Measurements from ENCODE around the gene ORC5. TPM values are rescaled to one million over a fixed set of nuclear protein-coding genes. Genes with fewer than 3 reads are reported as not detected.
"Not testable (repeated sequence)": the region's sequence is repeated elsewhere in the genome, so short reads cannot be mapped to it uniquely, and the experiment has no call there.

Gene ORC5
- total and polyA plus RNA-seq, 2 of the 13 experiments (the other 11 are each of a cell fraction or from before 2014, with no cell fraction given) = 4.8 to 18.8 TPM

DNA sequence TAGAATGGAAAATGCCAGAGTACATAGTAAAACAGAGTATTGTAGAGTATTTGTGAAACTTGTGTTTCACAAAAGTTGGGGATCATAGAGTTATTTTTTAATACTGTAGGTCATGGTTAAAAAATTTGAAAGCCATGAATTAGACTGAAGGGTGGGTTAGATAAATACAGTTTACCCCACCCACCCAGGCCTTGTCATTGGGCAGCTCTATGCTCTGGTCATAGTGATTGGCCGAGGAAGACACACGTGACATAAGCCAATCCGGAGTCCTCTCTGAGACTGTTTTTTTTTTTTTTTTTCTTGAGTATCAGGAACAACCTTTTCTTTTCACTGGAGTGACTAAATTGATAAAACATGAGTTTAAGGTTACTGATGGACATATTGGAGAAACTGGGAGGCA lies 33.3 kb upstream of the ORC5 start (continued):
- TF ChIP-seq, protein P1, sequence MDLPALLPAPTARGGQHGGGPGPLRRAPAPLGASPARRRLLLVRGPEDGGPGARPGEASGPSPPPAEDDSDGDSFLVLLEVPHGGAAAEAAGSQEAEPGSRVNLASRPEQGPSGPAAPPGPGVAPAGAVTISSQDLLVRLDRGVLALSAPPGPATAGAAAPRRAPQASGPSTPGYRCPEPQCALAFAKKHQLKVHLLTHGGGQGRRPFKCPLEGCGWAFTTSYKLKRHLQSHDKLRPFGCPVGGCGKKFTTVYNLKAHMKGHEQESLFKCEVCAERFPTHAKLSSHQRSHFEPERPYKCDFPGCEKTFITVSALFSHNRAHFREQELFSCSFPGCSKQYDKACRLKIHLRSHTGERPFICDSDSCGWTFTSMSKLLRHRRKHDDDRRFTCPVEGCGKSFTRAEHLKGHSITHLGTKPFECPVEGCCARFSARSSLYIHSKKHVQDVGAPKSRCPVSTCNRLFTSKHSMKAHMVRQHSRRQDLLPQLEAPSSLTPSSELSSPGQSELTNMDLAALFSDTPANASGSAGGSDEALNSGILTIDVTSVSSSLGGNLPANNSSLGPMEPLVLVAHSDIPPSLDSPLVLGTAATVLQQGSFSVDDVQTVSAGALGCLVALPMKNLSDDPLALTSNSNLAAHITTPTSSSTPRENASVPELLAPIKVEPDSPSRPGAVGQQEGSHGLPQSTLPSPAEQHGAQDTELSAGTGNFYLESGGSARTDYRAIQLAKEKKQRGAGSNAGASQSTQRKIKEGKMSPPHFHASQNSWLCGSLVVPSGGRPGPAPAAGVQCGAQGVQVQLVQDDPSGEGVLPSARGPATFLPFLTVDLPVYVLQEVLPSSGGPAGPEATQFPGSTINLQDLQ (CRISPR knock-in tag; IDR thresholded peaks at IDR 0.05) = no peak
- TF ChIP-seq NFIC (IDR thresholded peaks at IDR 0.05; ENCODE audit: low read length) (no peak), KAT7 (CRISPR knock-in tag; IDR thresholded peaks at IDR 0.05; ENCODE audit: borderline replicate concordance) (no peak)
- TF ChIP-seq, protein P2, sequence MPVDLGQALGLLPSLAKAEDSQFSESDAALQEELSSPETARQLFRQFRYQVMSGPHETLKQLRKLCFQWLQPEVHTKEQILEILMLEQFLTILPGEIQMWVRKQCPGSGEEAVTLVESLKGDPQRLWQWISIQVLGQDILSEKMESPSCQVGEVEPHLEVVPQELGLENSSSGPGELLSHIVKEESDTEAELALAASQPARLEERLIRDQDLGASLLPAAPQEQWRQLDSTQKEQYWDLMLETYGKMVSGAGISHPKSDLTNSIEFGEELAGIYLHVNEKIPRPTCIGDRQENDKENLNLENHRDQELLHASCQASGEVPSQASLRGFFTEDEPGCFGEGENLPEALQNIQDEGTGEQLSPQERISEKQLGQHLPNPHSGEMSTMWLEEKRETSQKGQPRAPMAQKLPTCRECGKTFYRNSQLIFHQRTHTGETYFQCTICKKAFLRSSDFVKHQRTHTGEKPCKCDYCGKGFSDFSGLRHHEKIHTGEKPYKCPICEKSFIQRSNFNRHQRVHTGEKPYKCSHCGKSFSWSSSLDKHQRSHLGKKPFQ (CRISPR knock-in tag; IDR thresholded peaks at IDR 0.05; ENCODE audit: insufficient replicate concordance) = no peak

DNA sequence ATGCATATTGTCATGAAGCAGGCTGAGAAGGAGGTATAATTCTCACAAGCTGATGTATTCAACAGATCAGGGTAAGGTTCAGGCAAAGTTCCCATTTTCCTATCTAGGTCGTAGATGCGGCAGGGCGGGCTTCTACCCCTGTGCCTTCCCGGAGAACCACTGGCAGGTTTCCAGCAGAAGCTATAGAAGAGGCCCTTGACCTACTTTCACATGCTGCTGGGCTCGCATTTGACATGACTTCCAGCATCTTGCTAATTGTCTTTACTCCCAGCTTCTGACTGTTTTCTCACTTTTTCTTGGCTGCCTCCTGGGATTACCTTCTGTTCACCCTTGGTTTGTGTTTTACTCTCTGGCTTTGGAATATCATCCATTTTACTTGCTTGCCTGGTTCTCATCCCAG lies 32.6 kb upstream of the ORC5 start:
- POLR2A ChIA-PET = no interaction called here

DNA sequence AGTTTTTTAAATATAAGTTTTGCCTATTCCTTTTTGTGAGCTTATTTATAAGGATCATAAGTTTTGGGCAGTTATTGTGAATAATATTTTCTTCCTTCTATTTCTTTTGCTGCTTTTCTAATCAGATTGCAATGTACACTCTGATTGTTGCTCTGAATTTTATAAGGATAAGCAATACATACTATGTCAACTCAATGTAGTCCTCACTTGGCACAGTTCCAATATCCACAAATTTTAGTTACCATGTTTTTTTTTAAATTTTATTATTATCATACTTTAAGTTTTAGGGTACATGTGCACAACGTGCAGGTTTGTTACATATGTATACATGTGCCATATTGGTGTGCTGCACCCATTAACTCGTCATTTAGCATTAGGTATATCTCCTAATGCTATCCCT lies 27.2 kb upstream of the ORC5 start:
- ATAC-seq; H3K79me2 ChIP-seq (ENCODE audit: insufficient read depth, low read length); H2AFZ ChIP-seq (ENCODE audit: low read length); CTCF ChIA-PET (ENCODE audit: low intra/inter-chr PET ratio, low total read pairs); DNase-seq (ENCODE audit: low spot score); POLR2A ChIA-PET; FAIRE-seq; H3K9me3 ChIP-seq (ENCODE audit: low read length); H3K4me2 ChIP-seq (ENCODE audit: low read depth, low read length); H3K36me3 ChIP-seq (replicated peaks in 1 of 2; ENCODE audit: control insufficient read depth in 1 of 2, insufficient read depth in 2 of 2, low read length in 2 of 2); H3K27ac ChIP-seq (ENCODE audit: extremely low read length, insufficient read depth, low read length); H3K9ac ChIP-seq (ENCODE audit: insufficient read depth, low read depth, low read length); H4K20me1 ChIP-seq (ENCODE audit: insufficient read depth, low read length); H3K27me3 ChIP-seq (ENCODE audit: control insufficient read depth in 1 of 2, insufficient read depth in 2 of 2, low read length in 2 of 2); H3K4me3 ChIP-seq (replicated peaks in 1 of 3; ENCODE audit: insufficient read depth in 1 of 3, low read depth in 2 of 3, low read length in 3 of 3); H3K4me1 ChIP-seq (ENCODE audit: insufficient read depth, low read length); BruUV-seq (replicated peaks): not testable (repeated sequence)
- 2% methylated on average over 2 of the region's 2 CpGs for WGBS (ENCODE audit: low lambda C conversion rate)
- in situ Hi-C loops (cut with HindIII; ENCODE audit: extremely low pct_ligation_motif_present, low pct_unique_long_range_greater_than_20kb) (loop anchor here (10.0 kb wide), 1 partner anchor 610 kb away; no protein-coding TSS in a partner anchor), intact Hi-C loops (cut with micrococcal nuclease; ENCODE audit: unreplicated experiment) (loop anchor here (5.0 kb wide), 1 partner anchor 682 kb away; no protein-coding TSS in a partner anchor)

More for the DNA sequence above, 32.6 kb upstream of the ORC5 start:
- Histone ChIP-seq H3K27me3 (ENCODE audit: control insufficient read depth in 1 of 2, insufficient read depth in 2 of 2, low read length in 2 of 2) (peaks cover 0 to 9% of the 10 kb centered on the region in 2 experiments; a peak in 2 of 5 replicates), H3K4me1 (ENCODE audit: insufficient read depth, low read length) (no peaks in the 10 kb centered on the region), H4K20me1 (ENCODE audit: insufficient read depth, low read length) (no peaks in the 10 kb centered on the region), H3K36me3 (replicated peaks in 1 of 2; ENCODE audit: control insufficient read depth in 1 of 2, insufficient read depth in 2 of 2, low read length in 2 of 2) (no peaks in the 10 kb centered on the region), H3K4me3 (replicated peaks in 1 of 3; ENCODE audit: insufficient read depth in 1 of 3, low read depth in 2 of 3, low read length in 3 of 3) (no peak overlapping the region), H3K9ac (ENCODE audit: insufficient read depth, low read depth, low read length) (no peak overlapping the region), H3K9me3 (ENCODE audit: low read length) (no peaks in the 10 kb centered on the region), H3K79me2 (ENCODE audit: insufficient read depth, low read length) (no peaks in the 10 kb centered on the region), H3K27ac (ENCODE audit: extremely low read length, insufficient read depth, low read length) (no peak overlapping the region), H2AFZ (ENCODE audit: low read length) (no peak overlapping the region), H3K4me2 (ENCODE audit: low read depth, low read length) (no peak overlapping the region)
- in situ Hi-C loops (cut with HindIII; ENCODE audit: extremely low pct_ligation_motif_present, low pct_unique_long_range_greater_than_20kb) (no loop called here), intact Hi-C loops (cut with micrococcal nuclease; ENCODE audit: unreplicated experiment) (no loop called here)
- ATAC-seq (no peak), FAIRE-seq (no peak), DNase-seq (ENCODE audit: low spot score) (no peak)
- no TSS peak for BruUV-seq (replicated peaks)
- 0% methylated on average over 4 of the region's 5 CpGs for WGBS (ENCODE audit: low lambda C conversion rate)
- CTCF ChIA-PET (ENCODE audit: low intra/inter-chr PET ratio, low total read pairs) = no interaction called here
- TF ChIP-seq, protein P3, sequence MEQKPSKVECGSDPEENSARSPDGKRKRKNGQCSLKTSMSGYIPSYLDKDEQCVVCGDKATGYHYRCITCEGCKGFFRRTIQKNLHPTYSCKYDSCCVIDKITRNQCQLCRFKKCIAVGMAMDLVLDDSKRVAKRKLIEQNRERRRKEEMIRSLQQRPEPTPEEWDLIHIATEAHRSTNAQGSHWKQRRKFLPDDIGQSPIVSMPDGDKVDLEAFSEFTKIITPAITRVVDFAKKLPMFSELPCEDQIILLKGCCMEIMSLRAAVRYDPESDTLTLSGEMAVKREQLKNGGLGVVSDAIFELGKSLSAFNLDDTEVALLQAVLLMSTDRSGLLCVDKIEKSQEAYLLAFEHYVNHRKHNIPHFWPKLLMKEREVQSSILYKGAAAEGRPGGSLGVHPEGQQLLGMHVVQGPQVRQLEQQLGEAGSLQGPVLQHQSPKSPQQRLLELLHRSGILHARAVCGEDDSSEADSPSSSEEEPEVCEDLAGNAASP (CRISPR knock-in tag; IDR thresholded peaks at IDR 0.05; ENCODE audit: borderline replicate concordance) = no peak
- TF ChIP-seq CREB1 (IDR thresholded peaks at IDR 0.05) (no peak), CREB1 (CRISPR knock-in tag; IDR thresholded peaks at IDR 0.05) (no peak), HOXA9 (CRISPR knock-in tag; IDR thresholded peaks at IDR 0.05; ENCODE audit: borderline replicate concordance) (no peak), ATM (IDR thresholded peaks at IDR 0.05; ENCODE audit: borderline replicate concordance) (no peak)

All from HepG2 (cell line).